Measurements from ENCODE around the gene SCT. TPM values are rescaled to one million over a fixed set of nuclear protein-coding genes. Genes with fewer than 3 reads are reported as not detected.
A peak's percentile ranks its signal among the peaks of the same experiment; 100 is the strongest.

SCT gene
- total RNA-seq, 1 donor from 2014 or later = not detected

- intact Hi-C loops (cut with micrococcal nuclease) = no loop called here
These were observed 49.4 kb downstream of the SCT start for GRCh38 chr11:577611-577894.

GRCh38 chr11:576811-577610 lies 50.0 kb downstream of the SCT start:
- Mint-ChIP-seq H3K36me3 (ENCODE audit: low read depth) (peaks cover 15% of the 10 kb centered on the region), H3K27me3 (peaks cover 10% of the 10 kb centered on the region), H3K27ac (peak overlapping the region; percentile 72), H3K4me1 (peaks cover 41% of the 10 kb centered on the region), H3K4me3 (peak overlapping the region; percentile 87), H3K9me3 (no peaks in the 10 kb centered on the region)
- CTCF ChIA-PET = interaction anchor here (1.3 to 1.6 kb wide), 2 partner anchors 21 to 22 kb away, joined by 3 read pairs; no protein-coding TSS in a partner anchor
- TF ChIP-seq CTCF (IDR thresholded peaks at IDR 0.05) = no peak
- POLR2A ChIA-PET = interaction anchor here (0.8 to 3.7 kb wide), 7 partner anchors 22 to 370 kb away, joined by 3 to 43 read pairs (median 9); partner anchors contain the start of genes BET1L, DEAF1, HRAS and LRRC56
- no peak for ATAC-seq (ENCODE audit: low read depth)
- intact Hi-C loops (cut with micrococcal nuclease) = loop anchor here (1.0 kb wide), 7 partner anchors 9 to 170 kb away; partner anchors contain the start of genes IRF7, LMNTD2, LRRC56 and RASSF7
- DNase-seq = no peak

More at GRCh38 chr11:577611-577894, 49.4 kb downstream of the SCT start:
- ATAC-seq (ENCODE audit: low read depth) = no peak
- ChIA-PET CTCF (interaction anchor here (1.3 to 1.6 kb wide), 2 partner anchors 21 to 23 kb away, joined by 3 read pairs; no protein-coding TSS in a partner anchor), POLR2A (interaction anchor here (0.8 to 3.7 kb wide), 4 partner anchors 23 to 370 kb away, joined by 3 to 43 read pairs (median 9); partner anchors contain the start of genes BET1L, HRAS, LRRC56 and RIC8A)
- DNase-seq = no peak
- TF ChIP-seq CTCF (IDR thresholded peaks at IDR 0.05) = no peak
- Mint-ChIP-seq H3K4me1 (peaks cover 41% of the 10 kb centered on the region), H3K27me3 (peaks cover 10% of the 10 kb centered on the region), H3K27ac (peak overlapping the region; percentile 72), H3K4me3 (peak overlapping the region; percentile 87), H3K36me3 (ENCODE audit: low read depth) (peaks cover 18% of the 10 kb centered on the region), H3K9me3 (no peaks in the 10 kb centered on the region)

Other genes starting within 250 kb of the SCT start
- 0.18 TPM in 1 of 2 replicates, not detected in the other for gene PKP3, start 233.0 kb downstream of the SCT start, total RNA-seq
- 19.8 and 24.2 TPM in 2 replicates for gene SIGIRR, start 212.2 kb downstream of the SCT start, total RNA-seq
- 37.2 and 46.1 TPM in 2 replicates for gene ANO9, start 185.2 kb downstream of the SCT start, total RNA-seq
- 17.8 and 22.0 TPM in 2 replicates for gene PTDSS2, start 176.9 kb downstream of the SCT start, total RNA-seq
- gene RNH1, start 119.9 kb downstream of the SCT start, total RNA-seq = 101 and 103 TPM in 2 replicates
- gene HRAS, start 91.6 kb downstream of the SCT start, total RNA-seq = 37.2 and 43.9 TPM in 2 replicates
- gene LRRC56, start 89.7 kb downstream of the SCT start, total RNA-seq = 7.1 and 7.9 TPM in 2 replicates
- 8.6 and 9.1 TPM in 2 replicates for gene LMNTD2, start 66.4 kb downstream of the SCT start, total RNA-seq
- gene RASSF7, start 66.2 kb downstream of the SCT start, total RNA-seq = 14.2 and 14.9 TPM in 2 replicates
- 42.7 and 49.6 TPM in 2 replicates for gene PHRF1, start 50.7 kb downstream of the SCT start, total RNA-seq
- 74.1 and 75.5 TPM in 2 replicates for gene IRF7, start 11.2 kb downstream of the SCT start, total RNA-seq
- not detected in 2 replicates for gene CDHR5, start 2.2 kb downstream of the SCT start, total RNA-seq
- 0.42 and 0.49 TPM in 2 replicates for gene DRD4, start 10.1 kb upstream of the SCT start, total RNA-seq
- 36.1 and 39.8 TPM in 2 replicates for gene DEAF1, start 68.0 kb upstream of the SCT start, total RNA-seq
- gene TMEM80, start 68.6 kb upstream of the SCT start, total RNA-seq = 34.1 and 44.4 TPM in 2 replicates
- gene EPS8L2, start 79.0 kb upstream of the SCT start, total RNA-seq = 5.6 and 5.9 TPM in 2 replicates
- gene TALDO1, start 120.3 kb upstream of the SCT start, total RNA-seq = 194 and 244 TPM in 2 replicates
- 60.3 and 63.3 TPM in 2 replicates for gene GATD1, start 150.3 kb upstream of the SCT start, total RNA-seq
- gene CEND1, start 162.9 kb upstream of the SCT start, total RNA-seq = 0.27 and 0.34 TPM in 2 replicates
- gene SLC25A22, start 171.1 kb upstream of the SCT start, total RNA-seq = 30.1 and 35.4 TPM in 2 replicates
- gene PIDD1, start 178.1 kb upstream of the SCT start, total RNA-seq = 21.3 and 25.6 TPM in 2 replicates
- gene RPLP2, start 182.8 kb upstream of the SCT start, total RNA-seq = 4,124 and 4,449 TPM in 2 replicates
- 52.9 and 53.2 TPM in 2 replicates for gene PNPLA2, start 191.7 kb upstream of the SCT start, total RNA-seq
- gene CRACR2B, start 200.7 kb upstream of the SCT start, total RNA-seq = 4.1 and 4.5 TPM in 2 replicates
- 14.4 and 14.5 TPM in 2 replicates for gene CD151, start 205.8 kb upstream of the SCT start, total RNA-seq
- 83.9 and 90.2 TPM in 2 replicates for gene POLR2L, start 215.3 kb upstream of the SCT start, total RNA-seq
- 2.2 and 2.3 TPM in 2 replicates for gene TSPAN4, start 215.7 kb upstream of the SCT start, total RNA-seq